Right lobe of liver (tissue), 4 donors: ENCODE data around the gene CACNB4.

Experiments
- POLR2A ChIP-seq: fragments of 450-650 bp; IDR thresholded peaks from one replicate; pipeline ENCODE4 v1.6.1; 2017; ENCODE audit warnings: antibody characterized with exemption, mild to moderate bottlenecking
- TF ChIP-seq, protein P1 (sequence below), 4 donors: fragments of 200-600 bp in 3 of 4; fragments of 450-650 bp in 1 of 4; IDR thresholded peaks; one replicate each; pipeline versions ENCODE4 v1.5.1 to v1.8.0; 2016 to 2022; ENCODE audit warnings: antibody characterized with exemption in 4 of 4, mild to moderate bottlenecking in 2 of 4
- donor health status: DM: no; HTN: no; CAD: no.
- donor health status: DM: no; HTN: no; CAD: no.
- donor health status: DM: no; HTN: yes; CAD: no.

DNA sequence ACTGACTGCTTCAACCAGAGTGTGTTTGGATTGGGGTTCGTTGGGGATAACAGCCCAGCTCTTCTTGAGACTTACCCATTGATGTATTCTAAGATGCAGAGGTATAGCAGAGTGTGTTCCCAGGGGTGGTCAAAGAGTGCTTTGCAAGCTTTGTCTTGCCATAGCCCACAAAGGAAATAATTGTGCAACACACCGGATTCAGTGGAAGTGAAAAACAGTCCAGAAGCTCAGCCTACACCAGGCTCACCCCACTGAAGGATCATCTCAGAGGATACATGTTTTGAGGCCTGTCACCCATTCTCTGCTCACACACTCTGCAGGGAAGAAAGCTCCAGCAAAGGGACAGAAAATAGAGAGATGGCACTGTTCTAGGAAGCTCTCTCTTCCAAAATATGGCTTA lies 9.6 kb downstream of the CACNB4 start:
- TF ChIP-seq, protein P1, sequence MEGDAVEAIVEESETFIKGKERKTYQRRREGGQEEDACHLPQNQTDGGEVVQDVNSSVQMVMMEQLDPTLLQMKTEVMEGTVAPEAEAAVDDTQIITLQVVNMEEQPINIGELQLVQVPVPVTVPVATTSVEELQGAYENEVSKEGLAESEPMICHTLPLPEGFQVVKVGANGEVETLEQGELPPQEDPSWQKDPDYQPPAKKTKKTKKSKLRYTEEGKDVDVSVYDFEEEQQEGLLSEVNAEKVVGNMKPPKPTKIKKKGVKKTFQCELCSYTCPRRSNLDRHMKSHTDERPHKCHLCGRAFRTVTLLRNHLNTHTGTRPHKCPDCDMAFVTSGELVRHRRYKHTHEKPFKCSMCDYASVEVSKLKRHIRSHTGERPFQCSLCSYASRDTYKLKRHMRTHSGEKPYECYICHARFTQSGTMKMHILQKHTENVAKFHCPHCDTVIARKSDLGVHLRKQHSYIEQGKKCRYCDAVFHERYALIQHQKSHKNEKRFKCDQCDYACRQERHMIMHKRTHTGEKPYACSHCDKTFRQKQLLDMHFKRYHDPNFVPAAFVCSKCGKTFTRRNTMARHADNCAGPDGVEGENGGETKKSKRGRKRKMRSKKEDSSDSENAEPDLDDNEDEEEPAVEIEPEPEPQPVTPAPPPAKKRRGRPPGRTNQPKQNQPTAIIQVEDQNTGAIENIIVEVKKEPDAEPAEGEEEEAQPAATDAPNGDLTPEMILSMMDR (IDR thresholded peaks at IDR 0.05) = no peak
- no peak for TF ChIP-seq POLR2A
